GM21619 (cell line): ENCODE results near the gene FARSB.
A peak's percentile ranks its signal among the peaks of the same experiment; 100 is the strongest.
"Not testable (repeated sequence)": the region's sequence is repeated elsewhere in the genome, so short reads cannot be mapped to it uniquely, and the experiment has no call there.

Source experiments
- ATAC-seq: cut with Tn5 transposase; IDR thresholded peaks from one replicate; pipeline ENCODE4 v1.9.1; 2021; ENCODE audit not compliant: unreplicated experiment

The FARSB gene

DNA sequence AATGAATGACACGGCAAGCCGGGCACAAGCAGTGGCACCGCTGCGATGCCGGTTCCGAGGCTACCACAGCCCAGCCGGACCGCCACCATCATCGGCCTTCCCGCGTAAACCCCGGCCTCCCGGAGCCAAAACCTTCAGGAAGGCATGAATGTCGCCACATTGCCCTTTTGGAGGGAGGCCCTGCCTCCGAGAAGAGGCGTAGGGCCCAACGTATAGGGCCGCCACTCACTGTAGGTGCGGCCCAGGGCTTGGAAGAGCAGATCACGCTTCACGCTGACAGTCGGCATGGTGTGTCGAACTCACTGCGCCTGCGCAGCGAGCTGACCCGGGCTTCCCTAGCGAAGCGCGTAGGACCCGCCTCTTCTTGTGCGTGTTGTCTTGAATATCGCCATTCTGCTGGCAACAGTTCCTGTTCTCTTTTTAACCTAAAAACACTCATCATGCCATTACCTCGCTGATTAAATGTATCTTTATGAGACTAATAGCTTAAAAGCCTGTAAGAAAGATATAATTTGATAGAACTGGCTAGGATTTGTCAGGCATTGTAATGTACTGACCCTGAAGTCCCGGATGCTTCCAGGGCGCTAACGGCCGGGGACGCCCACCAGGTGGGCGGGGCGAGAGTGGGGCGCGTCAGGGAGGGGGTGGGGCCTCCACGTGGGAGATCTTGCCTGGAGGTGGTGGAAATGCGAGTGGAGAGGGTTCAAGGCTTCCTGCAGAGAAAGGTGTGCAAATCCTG, at the start of gene FARSB:
Gene FARSB, minus strand, starts transcription at position 306 of the 739 bp plus-strand sequence. Its CDS starts 19 bp downstream, at position 287.
- peak; percentile 92 for ATAC-seq

DNA sequence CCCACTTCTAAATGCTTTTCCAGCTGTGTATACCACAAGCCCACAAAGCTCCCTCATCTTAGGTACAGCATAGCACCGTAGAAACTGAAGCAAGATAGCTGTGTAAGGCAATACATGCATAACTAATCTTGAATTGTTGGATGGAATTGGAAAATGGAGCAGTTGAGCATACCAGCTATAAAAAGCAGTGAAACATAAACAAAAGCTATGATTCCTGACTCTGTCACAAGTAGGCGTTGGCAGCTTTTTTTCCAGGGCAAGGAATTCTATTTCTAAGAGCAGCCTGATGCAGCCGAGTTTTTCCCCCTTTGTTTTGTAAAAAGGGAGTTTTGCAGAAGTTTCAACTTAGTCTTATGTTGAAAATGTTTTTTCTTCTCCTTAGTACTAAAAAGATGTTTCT, 48.0 kb upstream of the FARSB start:
- no peak for ATAC-seq

GRCh38 chr2:222703091-222703490, 47.2 kb upstream of the FARSB start:
- no peak for ATAC-seq

- ATAC-seq, result no peak
Measured at GRCh38 chr2:222701721-222702131, 45.8 kb upstream of the FARSB start.

DNA sequence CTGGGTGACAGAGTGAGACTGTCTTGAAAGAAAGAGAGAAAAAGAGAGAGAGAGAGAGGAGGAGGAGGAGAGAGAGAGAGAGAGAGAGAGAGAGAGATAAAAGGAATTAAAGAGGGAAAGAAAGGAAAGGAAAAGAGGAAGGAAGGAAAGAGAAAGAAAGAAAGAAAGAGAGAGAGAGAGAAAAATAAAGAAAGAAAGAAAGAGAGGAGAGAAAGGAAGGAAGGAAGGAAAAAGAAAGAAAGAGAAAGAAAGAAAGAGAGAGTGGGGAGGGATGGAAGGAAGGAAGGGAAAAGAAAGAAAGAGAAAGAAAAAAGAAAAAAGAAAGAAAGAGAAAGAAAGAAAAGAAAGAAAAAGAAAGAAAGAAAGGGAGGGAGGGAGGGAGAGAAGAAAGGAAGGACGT, 45.3 kb upstream of the FARSB start:
- ATAC-seq, result no peak

GRCh38 chr2:222698276-222698675, 42.4 kb upstream of the FARSB start:
- no peak for ATAC-seq

DNA sequence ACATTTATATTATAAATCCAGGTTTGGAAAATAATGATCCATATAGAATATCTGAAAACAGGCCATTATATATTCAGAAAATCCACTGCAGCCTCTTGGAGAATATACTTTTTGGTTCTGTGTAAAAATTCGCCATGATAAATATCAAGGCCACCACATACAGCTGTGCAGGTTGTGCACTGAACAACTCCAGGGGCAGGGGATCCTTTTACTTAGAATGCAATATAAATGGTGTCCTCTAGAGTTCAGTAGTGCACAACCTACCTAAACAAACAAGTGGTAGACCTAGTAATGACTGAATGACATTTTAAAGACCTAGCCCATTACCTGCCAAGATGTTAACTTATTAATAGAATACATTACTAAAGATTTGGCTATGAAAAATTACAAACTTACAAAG, 37.9 kb upstream of the FARSB start:
- no peak for ATAC-seq

DNA sequence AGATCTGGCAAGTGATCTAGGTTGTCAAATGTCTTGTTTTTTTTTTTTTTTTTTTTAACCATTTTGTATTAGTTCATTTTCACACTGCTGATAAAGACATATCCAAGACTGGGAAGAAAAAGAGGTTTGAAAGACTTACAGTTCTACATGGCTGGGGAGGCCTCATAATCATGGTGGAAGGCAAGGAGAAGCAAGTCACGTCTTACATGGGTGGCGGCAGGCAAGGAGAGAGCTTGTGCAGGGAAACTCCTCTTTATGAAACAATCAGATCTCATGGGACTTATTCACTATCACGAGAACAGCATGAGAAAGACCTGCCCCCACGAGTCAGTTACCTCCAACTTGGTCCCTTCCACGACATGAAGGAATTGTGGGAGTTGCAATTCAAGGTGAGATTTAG, 37.5 kb upstream of the FARSB start:
- not testable (repeated sequence) for ATAC-seq

- ATAC-seq, result peak; percentile 96
Measured at GRCh38 chr2:222690564-222691200, 34.8 kb upstream of the FARSB start.

- no peak for ATAC-seq
Measured at GRCh38 chr2:222689322-222689721, 33.4 kb upstream of the FARSB start.

DNA sequence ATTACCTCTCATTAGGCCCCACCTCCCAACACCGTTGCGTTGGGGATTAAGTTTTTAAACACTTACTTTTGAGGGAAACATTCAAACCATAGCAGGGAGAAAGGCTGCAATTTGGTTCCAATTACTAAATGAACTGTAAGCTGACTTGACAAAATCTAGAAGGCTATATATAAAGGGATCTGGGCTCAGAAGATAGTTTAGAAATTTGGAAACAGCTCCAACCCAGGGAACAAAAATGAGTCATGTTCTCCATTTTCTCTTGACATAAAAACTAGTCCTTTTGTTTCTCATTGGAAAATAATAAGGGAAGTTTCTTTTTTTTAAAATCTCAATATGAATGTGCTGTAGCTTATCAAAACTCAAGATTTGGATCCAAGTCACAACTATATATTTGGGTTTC, 33.0 kb upstream of the FARSB start:
- no peak for ATAC-seq

- no peak for ATAC-seq
Measured at GRCh38 chr2:222686086-222686750, 30.3 kb upstream of the FARSB start.

GRCh38 chr2:222683805-222684204, 27.9 kb upstream of the FARSB start:
- no peak for ATAC-seq

GRCh38 chr2:222677981-222678380, 22.1 kb upstream of the FARSB start:
- no peak for ATAC-seq

- no peak for ATAC-seq
Measured at GRCh38 chr2:222673883-222674282, 18.0 kb upstream of the FARSB start.

- no peak for ATAC-seq
Measured at GRCh38 chr2:222673273-222673672, 17.4 kb upstream of the FARSB start.

- no peak for ATAC-seq
Measured at GRCh38 chr2:222672068-222672401, 16.1 kb upstream of the FARSB start.

DNA sequence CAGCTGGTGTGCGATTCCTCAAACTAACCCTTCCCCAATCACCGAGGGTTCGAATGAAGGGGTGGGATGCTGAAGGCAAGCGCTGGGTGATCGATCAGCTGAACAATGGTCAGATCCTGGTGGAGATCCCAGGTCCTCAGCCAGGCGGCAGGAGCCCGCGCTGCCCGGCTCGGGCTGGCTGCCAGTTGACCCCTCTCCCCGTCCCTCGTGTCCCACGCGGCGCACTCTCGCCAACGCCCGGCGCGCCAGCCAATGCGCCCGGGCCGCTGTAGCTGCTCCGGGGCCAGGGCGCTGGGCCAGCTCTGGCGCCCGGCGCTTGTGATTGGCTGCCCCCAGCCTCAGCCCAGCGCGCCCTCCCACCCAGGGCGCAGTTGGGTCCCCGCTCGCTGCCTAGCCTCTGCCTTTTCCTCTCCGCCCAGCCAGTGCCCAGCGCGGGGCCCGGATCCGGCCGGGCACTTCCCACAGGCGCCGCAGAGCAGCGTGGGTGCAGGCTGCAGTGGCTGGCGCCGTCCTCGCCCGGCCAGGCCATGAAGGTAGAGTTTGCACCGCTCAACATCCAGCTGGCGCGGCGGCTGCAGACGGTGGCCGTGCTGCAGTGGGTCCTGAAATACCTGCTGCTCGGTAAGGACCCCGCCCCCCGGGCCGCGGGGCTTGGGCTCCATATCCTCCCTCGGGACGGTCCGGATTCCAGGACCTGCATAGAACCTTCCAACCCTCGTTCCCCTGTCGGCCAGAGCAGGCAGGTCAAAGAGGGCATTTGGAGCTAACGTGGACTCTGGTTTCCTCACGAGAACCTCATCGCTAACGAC, 15.6 kb upstream of the FARSB start, which contains the start of gene MOGAT1:
Gene MOGAT1, plus strand, starts transcription at position 400 of the 809 bp plus-strand sequence. Its CDS starts 128 bp downstream, at position 528.
- no peak for ATAC-seq

DNA sequence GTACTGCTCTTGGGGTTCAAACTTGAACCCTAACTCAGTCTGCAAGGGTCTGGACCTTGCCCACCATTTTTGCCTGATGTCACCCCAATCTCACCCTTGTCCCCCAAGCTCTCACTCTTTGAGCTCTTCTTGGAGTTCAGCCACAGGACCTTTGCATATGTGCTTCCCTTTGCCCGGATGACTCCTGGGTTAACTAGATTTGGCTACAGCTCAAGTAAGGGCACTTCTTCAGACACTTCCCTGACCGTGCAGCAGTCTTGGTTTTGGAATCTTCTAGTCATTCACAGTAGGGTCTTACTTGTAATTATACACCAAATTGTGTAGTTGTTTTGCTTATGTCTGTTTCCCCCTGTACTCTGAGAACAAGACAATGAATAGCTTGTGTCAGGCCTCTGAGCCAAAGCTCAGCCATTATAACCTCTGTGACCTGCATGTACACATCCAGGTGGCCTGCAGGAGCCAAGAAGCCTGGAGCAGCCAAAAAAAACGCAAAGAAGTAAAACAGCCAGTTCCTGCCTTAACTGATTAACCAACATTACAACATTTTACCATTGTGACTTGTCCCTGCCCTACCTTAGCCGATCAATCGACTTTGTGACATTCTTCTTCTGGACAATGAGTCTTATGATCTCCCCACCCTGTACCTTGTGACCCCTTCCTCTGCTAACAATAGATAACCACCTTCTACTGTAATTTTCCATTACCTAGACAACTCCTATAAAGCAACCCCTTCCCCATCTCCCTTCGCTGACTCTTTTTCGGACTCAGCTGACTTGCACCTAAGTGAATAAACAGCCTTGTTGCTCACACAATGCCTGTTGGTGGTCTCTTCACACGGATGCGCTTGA, 14.5 kb upstream of the FARSB start:
- ATAC-seq, result no peak

DNA sequence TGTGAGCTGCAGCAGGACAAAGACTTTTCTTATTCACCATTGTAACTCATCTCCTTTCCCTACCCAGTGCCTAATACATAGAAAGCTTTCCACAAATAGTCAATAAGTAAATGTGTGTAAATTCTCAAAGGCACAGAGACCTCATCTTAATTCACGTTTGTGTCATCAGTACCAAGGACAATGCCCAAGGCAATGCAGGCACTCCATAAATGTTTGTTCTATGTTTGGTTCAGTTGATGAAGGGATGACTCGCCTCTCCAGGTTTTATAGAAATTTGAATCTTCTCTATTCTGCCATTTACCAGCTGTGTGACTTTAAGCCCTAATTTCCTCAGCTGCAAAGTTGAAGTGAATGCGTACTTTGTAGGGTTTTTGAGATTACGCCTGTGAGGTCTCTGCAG, 13.5 kb upstream of the FARSB start:
- ATAC-seq, result no peak
